CD4-positive, alpha-beta T cell (primary cell): ENCODE results near the gene PRCP. TPM values are rescaled to one million over a fixed set of nuclear protein-coding genes. Genes with fewer than 3 reads are reported as not detected.

ENCODE experiments used
- ATAC-seq: fragments of 200-7000 bp; cut with Tn5 transposase; one replicate; pipeline ENCODE4 v1.10.0; 2022; ENCODE audit warnings: mild to moderate bottlenecking; ENCODE audit not compliant: poor library complexity
- CTCF ChIA-PET: fragments of 350-600 bp; sonication (Branson Sonifier 250); formaldehyde crosslinking; loops from one replicate; lab custom pipeline; 2021; ENCODE audit warnings: antibody characterized with exemption, inconsistent platforms; lab: Charles Lee
- POLR2A ChIA-PET: fragments of 350-600 bp; sonication (Branson Sonifier 250); formaldehyde crosslinking; loops from one replicate; lab custom pipeline; 2021; ENCODE audit warnings: antibody characterized with exemption, inconsistent platforms; lab: Charles Lee
- DNase-seq, 14 experiments: peaks; one replicate each; pipeline ENCODE4 v3.0.0-alpha.2; 2013 to 2020; ENCODE audit warnings: mixed read lengths in 2 of 14
- H3K27ac ChIP-seq, 2 donors: one replicate each; pipeline versions ENCODE4 v1.5.1 to v1.7.0; 2013; ENCODE audit warnings: low read length in 2 of 2, low read depth in 1 of 2, mild to moderate bottlenecking in 1 of 2
- H3K27me3 ChIP-seq, 2 experiments: 1 replicate in 1 of 2; 2 replicates in 1 of 2; pipeline versions ENCODE4 v1.6.1 to v1.7.0; 2013; ENCODE audit warnings: low read length in 2 of 2, control low read depth in 1 of 2, mild to moderate bottlenecking in 1 of 2, moderate library complexity in 1 of 2; ENCODE audit not compliant: insufficient read depth in 2 of 2, control insufficient read depth in 1 of 2
- H3K36me3 ChIP-seq: one replicate; pipeline ENCODE4 v1.6.1; 2013; ENCODE audit warnings: low read length, control low read depth; ENCODE audit not compliant: insufficient read depth
- H3K4me1 ChIP-seq: one replicate; pipeline ENCODE4 v1.6.1; 2013; ENCODE audit warnings: low read length, control low read depth; ENCODE audit not compliant: insufficient read depth
- H3K4me3 ChIP-seq: one replicate; pipeline ENCODE4 v1.5.1; 2013; ENCODE audit warnings: mild to moderate bottlenecking, low read length, moderate library complexity
- H3K9me3 ChIP-seq, 2 experiments: 1 replicate in 1 of 2; 2 replicates in 1 of 2; pipeline versions ENCODE4 v1.6.1 to v1.7.0; 2013; ENCODE audit warnings: low read length in 2 of 2, mild to moderate bottlenecking in 2 of 2, control low read depth in 1 of 2, moderate library complexity in 1 of 2; ENCODE audit not compliant: control insufficient read depth in 1 of 2, insufficient read depth in 1 of 2
- H3K27ac Mint-ChIP-seq: one replicate; pipeline ENCODE4 v1.8.0; 2020; ENCODE audit warnings: mixed read lengths
- H3K27me3 Mint-ChIP-seq: one replicate; pipeline ENCODE4 v1.8.0; 2021; ENCODE audit warnings: mixed read lengths
- H3K36me3 Mint-ChIP-seq: one replicate; pipeline ENCODE4 v1.8.0; 2021; ENCODE audit warnings: low read depth, mixed read lengths
- H3K4me1 Mint-ChIP-seq: one replicate; pipeline ENCODE4 v1.8.0; 2021; ENCODE audit warnings: low read depth, mixed read lengths
- H3K4me3 Mint-ChIP-seq: one replicate; pipeline ENCODE4 v1.8.0; 2020; ENCODE audit warnings: mild to moderate bottlenecking, mixed read lengths
- H3K9me3 Mint-ChIP-seq: one replicate; pipeline ENCODE4 v1.8.0; 2020; ENCODE audit warnings: mixed read lengths
- intact Hi-C, 2 experiments: fragments of 100-400 bp; cut with DNase I in 1 of 2; cut with micrococcal nuclease in 1 of 2; formaldehyde crosslinking; loops; one replicate each; pipeline versions ENCODE4 v1.15.1 to v1.9.0; 2023 to 2025; cut with DNase I, micrococcal nuclease
- total RNA-seq, 174 experiments: library from RNA in 2 of 174; stranded (reverse) in 2 of 174; gene quantifications; one replicate each; pipeline ENCODE4 v1.2.3 and lab custom pipeline; 2021 to 2026
- TF ChIP-seq, protein P1 (sequence below): fragments of 200-600 bp; IDR thresholded peaks from one replicate; pipeline ENCODE4 v1.8.0; 2022; ENCODE audit warnings: antibody characterized with exemption, mild to moderate bottlenecking

Gene PRCP
- total RNA-seq, 2 experiments from 2014 or later = 13.7 to 16.0 TPM

DNA sequence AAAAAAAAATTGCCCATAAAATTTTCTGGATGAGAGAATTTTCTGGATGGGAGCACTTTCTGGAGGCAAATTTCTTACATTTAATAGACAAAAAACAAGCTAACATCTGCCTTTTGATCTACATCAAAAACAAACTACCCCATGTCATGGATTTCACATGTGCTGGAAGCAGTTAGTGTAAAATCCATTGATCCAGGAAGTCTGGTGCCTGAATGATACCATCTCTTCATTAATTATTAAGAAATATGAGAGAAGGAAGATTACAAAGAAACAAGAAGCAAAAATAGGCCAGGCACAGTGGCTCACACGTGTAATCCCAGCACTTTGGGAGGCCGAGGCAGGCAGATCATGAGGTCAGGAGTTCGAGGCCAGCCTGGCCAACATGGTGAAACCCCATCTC is 113.4 kb downstream of the PRCP start:
- H3K36me3 ChIP-seq = no peaks in the 10 kb centered on the region
- no peak overlapping the region for H3K27ac Mint-ChIP-seq
- H3K27me3 Mint-ChIP-seq = peaks cover 5% of the 10 kb centered on the region
- TF ChIP-seq, protein P1, sequence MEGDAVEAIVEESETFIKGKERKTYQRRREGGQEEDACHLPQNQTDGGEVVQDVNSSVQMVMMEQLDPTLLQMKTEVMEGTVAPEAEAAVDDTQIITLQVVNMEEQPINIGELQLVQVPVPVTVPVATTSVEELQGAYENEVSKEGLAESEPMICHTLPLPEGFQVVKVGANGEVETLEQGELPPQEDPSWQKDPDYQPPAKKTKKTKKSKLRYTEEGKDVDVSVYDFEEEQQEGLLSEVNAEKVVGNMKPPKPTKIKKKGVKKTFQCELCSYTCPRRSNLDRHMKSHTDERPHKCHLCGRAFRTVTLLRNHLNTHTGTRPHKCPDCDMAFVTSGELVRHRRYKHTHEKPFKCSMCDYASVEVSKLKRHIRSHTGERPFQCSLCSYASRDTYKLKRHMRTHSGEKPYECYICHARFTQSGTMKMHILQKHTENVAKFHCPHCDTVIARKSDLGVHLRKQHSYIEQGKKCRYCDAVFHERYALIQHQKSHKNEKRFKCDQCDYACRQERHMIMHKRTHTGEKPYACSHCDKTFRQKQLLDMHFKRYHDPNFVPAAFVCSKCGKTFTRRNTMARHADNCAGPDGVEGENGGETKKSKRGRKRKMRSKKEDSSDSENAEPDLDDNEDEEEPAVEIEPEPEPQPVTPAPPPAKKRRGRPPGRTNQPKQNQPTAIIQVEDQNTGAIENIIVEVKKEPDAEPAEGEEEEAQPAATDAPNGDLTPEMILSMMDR = no peak
- H3K9me3 Mint-ChIP-seq = peaks cover 2% of the 10 kb centered on the region
- H3K27me3 ChIP-seq = no peaks in the 10 kb centered on the region
- no peak overlapping the region for H3K4me3 Mint-ChIP-seq
- intact Hi-C loops = no loop called here
- H3K36me3 Mint-ChIP-seq = no peaks in the 10 kb centered on the region
- ChIA-PET POLR2A (no interaction called here), CTCF (no interaction called here)
- no peaks in the 10 kb centered on the region for H3K9me3 ChIP-seq
- no peak overlapping the region for H3K27ac ChIP-seq
- ATAC-seq = no peak
- no peaks in the 10 kb centered on the region for H3K4me1 ChIP-seq
- no peaks in the 10 kb centered on the region for H3K4me1 Mint-ChIP-seq
- DNase-seq = no peak
- no peak overlapping the region for H3K4me3 ChIP-seq

DNA sequence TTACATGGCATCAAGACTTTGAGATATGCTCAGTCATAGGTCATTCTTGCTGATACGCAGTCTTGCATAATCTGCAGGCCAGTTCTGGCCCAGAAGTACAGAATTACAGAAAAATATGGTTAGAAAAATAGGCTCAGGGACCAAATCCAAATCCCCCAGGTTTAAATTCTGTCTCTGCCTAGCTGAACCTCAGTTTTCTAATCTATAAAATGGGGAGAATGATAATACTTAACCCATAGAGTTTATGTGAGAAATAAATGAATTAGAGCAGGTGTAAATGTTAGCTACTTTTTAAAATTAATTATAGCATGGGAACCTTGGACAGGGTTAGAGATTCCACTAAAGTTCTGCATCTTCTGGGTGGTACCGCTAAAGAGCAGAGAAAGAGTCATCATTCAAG is 114.2 kb downstream of the PRCP start:
- no peaks in the 10 kb centered on the region for H3K36me3 ChIP-seq
- no peak overlapping the region for H3K4me3 Mint-ChIP-seq
- ATAC-seq (no peak), DNase-seq (no peak)
- no peaks in the 10 kb centered on the region for H3K9me3 ChIP-seq
- peaks cover 5% of the 10 kb centered on the region for H3K27me3 Mint-ChIP-seq
- H3K4me1 ChIP-seq = no peaks in the 10 kb centered on the region
- no peak overlapping the region for H3K27ac ChIP-seq
- no peak overlapping the region for H3K4me3 ChIP-seq
- no peaks in the 10 kb centered on the region for H3K36me3 Mint-ChIP-seq
- ChIA-PET CTCF (no interaction called here), POLR2A (no interaction called here)
- H3K27me3 ChIP-seq = no peaks in the 10 kb centered on the region
- TF ChIP-seq, protein P1 = no peak
- no peaks in the 10 kb centered on the region for H3K4me1 Mint-ChIP-seq
- intact Hi-C loops = no loop called here
- H3K27ac Mint-ChIP-seq = no peak overlapping the region
- peaks cover 7% of the 10 kb centered on the region for H3K9me3 Mint-ChIP-seq

DNA sequence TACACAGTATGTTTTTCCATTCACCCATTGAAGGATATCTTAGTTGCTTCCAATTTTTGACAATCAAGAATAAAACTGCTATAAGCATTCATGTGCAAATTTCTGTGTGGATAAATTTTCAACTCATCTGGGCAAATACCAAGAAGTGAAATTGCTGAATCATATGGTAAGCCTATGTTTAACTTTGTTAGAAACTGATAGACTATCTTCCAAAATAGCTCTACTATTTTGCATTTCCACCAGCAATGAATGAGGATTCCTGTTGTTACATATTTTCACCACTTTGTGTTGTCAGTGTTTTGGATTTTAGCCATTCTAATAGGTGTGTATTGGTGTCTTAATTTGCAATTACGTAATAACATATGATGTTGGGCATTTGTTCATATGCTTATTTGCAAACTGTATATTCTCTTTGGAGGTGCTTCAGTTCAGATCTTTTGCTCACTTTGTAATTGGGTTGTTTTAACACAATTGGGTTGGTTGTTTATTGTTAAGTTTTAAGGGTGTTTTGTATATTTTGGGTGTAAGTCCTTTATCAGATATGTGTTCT is 117.3 kb downstream of the PRCP start:
- CTCF ChIA-PET = no interaction called here
- TF ChIP-seq, protein P1 = no peak
- Histone ChIP-seq H3K27ac (no peak overlapping the region), H3K27me3 (no peaks in the 10 kb centered on the region), H3K4me3 (no peak overlapping the region), H3K9me3 (no peaks in the 10 kb centered on the region), H3K4me1 (no peaks in the 10 kb centered on the region), H3K36me3 (no peaks in the 10 kb centered on the region)
- peaks cover 12% of the 10 kb centered on the region for H3K27me3 Mint-ChIP-seq
- H3K4me1 Mint-ChIP-seq = no peaks in the 10 kb centered on the region
- H3K4me3 Mint-ChIP-seq = no peak overlapping the region
- intact Hi-C loops = no loop called here
- no peaks in the 10 kb centered on the region for H3K36me3 Mint-ChIP-seq
- no peak overlapping the region for H3K27ac Mint-ChIP-seq
- peaks cover 7% of the 10 kb centered on the region for H3K9me3 Mint-ChIP-seq
- POLR2A ChIA-PET = no interaction called here
- no peak for DNase-seq
- no peak for ATAC-seq
